ENCODE results near the gene PARD3. TPM values are rescaled to one million over a fixed set of nuclear protein-coding genes. Genes with fewer than 3 reads are reported as not detected.

PARD3 gene
- total and polyA plus RNA-seq, 7 donors: 20.2 to 84.4 (median 53.4) TPM

GRCh38 chr10:34433241-34434076 is 381.6 kb downstream of the PARD3 start:
- Histone ChIP-seq H3K4me1 (peaks cover 43% of the 10 kb centered on the region), H3K27me3 (ENCODE audit: insufficient read depth in 3 of 3, low read length in 2 of 3) (no peaks in the 10 kb centered on the region), H3K9me3 (no peaks in the 10 kb centered on the region), H3K4me3 (no peak overlapping the region), H3K27ac (no peak overlapping the region), H3K36me3 (ENCODE audit: insufficient read depth in 1 of 2, low read depth in 1 of 2) (no peaks in the 10 kb centered on the region)
- no peak for DNase-seq
- intact Hi-C loops (cut with DNase I): loop anchor here in 1 of 2 donors (5.0 kb wide), 1 partner anchor 36 kb away; no protein-coding TSS in a partner anchor
- TF ChIP-seq CTCF (IDR thresholded peaks at IDR 0.05): no peak
- 66 to 82% (median 76%) methylated on average over 4 of the region's 4 CpGs for WGBS, 3 donors
- no peak for ATAC-seq

- ATAC-seq (no peak), DNase-seq (no peak)
- peaks cover 34% of the 10 kb centered on the region for H3K4me1 ChIP-seq
- TF ChIP-seq CTCF (IDR thresholded peaks at IDR 0.05): no peak
- H3K27ac ChIP-seq: no peak overlapping the region
- intact Hi-C loops (cut with DNase I): loop anchor here in 1 of 2 donors (5.0 kb wide), 1 partner anchor 35 kb away; no protein-coding TSS in a partner anchor
- no peaks in the 10 kb centered on the region for H3K36me3 ChIP-seq (ENCODE audit: insufficient read depth in 1 of 2, low read depth in 1 of 2)
- no peak overlapping the region for H3K4me3 ChIP-seq
- no peaks in the 10 kb centered on the region for H3K27me3 ChIP-seq (ENCODE audit: insufficient read depth in 3 of 3, low read length in 2 of 3)
- no peaks in the 10 kb centered on the region for H3K9me3 ChIP-seq
These were observed 382.5 kb downstream of the PARD3 start for GRCh38 chr10:34432589-34432988.

- intact Hi-C loops (cut with DNase I): loop anchor here in 1 of 2 donors (5.0 kb wide), 1 partner anchor 33 kb away; no protein-coding TSS in a partner anchor
- ATAC-seq (no peak), DNase-seq (no peak)
- Histone ChIP-seq H3K4me1 (peaks cover 28% of the 10 kb centered on the region), H3K36me3 (ENCODE audit: insufficient read depth in 1 of 2, low read depth in 1 of 2) (no peaks in the 10 kb centered on the region), H3K9me3 (no peaks in the 10 kb centered on the region), H3K27ac (no peak overlapping the region), H3K27me3 (ENCODE audit: insufficient read depth in 3 of 3, low read length in 2 of 3) (no peaks in the 10 kb centered on the region), H3K4me3 (no peak overlapping the region)
- WGBS, 3 donors: 85 to 87% (median 87%) methylated on average over 3 of the region's 3 CpGs
- TF ChIP-seq CTCF (IDR thresholded peaks at IDR 0.05): no peak
These were observed 384.4 kb downstream of the PARD3 start for GRCh38 chr10:34430685-34431084.

- Histone ChIP-seq H3K4me1 (peaks cover 12% of the 10 kb centered on the region), H3K27ac (no peak overlapping the region), H3K4me3 (no peak overlapping the region), H3K9me3 (no peaks in the 10 kb centered on the region), H3K27me3 (ENCODE audit: insufficient read depth in 3 of 3, low read length in 2 of 3) (no peaks in the 10 kb centered on the region), H3K36me3 (ENCODE audit: insufficient read depth in 1 of 2, low read depth in 1 of 2) (no peaks in the 10 kb centered on the region)
- no peak for ATAC-seq
- WGBS, 3 donors: 29 to 45% (median 31%) methylated on average over 3 of the region's 3 CpGs
- no peak for DNase-seq
- no peak for TF ChIP-seq CTCF (IDR thresholded peaks at IDR 0.05)
- intact Hi-C loops (cut with DNase I): loop anchor here in 1 of 2 donors (10.0 kb wide), 1 partner anchor 94 kb away; no protein-coding TSS in a partner anchor
These were observed 386.6 kb downstream of the PARD3 start for GRCh38 chr10:34428501-34428900.
